ENCODE results near the gene MLLT3.
A peak's percentile ranks its signal among the peaks of the same experiment; 100 is the strongest.

Gene MLLT3

DNA sequence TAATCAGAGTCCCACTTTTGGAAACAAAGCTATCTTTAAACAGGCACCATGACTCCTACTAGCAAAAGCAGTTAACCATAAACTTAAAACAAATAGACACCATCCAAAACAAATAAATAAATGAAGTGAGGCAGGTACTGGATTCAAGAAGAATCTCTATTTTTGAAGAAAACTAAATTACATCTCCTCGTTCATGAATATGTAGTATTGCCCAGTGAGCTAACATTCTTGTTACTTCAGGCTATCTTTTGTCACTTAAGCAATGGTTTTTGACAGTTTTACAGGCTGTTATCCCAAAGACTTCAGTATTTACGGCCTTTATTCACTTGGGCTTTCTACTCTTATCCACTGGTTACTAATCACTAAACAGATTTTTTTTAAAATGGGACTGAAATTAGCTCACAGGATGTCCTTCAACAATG lies 242.5 kb downstream of the MLLT3 start:
- DNase-seq (ENCODE audit: low spot score) = no peak

DNA sequence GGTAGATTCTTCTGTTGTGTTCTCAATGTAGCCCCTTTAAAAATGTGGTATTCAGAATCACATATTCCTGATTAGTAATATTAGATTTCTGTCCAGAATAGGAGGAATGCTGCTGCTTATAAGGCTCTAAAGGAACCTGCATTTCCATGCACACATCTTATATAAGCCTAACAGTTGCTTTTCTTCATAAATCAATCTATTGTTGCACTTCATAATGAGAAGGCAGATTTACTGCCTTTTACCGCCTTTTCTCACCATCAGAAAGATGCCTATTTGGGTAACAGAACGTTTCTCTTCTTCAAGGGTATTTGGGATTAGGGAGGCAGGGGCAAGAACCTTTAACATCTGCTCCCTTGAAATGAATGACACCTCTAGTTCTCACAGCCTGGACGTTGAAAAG lies 243.4 kb downstream of the MLLT3 start:
- no peak for DNase-seq (ENCODE audit: low spot score)

DNA sequence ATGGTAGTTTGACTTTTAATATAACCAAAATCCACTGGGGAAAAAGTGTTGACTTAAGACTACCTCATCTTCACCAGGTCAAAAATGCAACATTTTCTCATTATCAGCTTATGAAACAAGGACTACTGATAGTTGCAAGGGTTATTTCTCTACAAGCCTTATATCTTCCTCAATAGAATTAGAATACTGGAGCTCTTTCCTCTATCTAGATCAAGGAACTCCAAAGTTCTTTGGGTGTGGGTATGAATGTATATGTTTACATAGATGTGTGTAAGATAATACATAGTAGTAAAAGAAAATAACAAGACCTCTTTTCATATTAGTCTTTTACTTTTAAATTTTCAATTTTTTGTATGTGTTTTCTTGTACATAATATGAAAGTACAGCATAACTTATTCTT lies 244.5 kb downstream of the MLLT3 start:
- DNase-seq (ENCODE audit: low spot score) = no peak

DNA sequence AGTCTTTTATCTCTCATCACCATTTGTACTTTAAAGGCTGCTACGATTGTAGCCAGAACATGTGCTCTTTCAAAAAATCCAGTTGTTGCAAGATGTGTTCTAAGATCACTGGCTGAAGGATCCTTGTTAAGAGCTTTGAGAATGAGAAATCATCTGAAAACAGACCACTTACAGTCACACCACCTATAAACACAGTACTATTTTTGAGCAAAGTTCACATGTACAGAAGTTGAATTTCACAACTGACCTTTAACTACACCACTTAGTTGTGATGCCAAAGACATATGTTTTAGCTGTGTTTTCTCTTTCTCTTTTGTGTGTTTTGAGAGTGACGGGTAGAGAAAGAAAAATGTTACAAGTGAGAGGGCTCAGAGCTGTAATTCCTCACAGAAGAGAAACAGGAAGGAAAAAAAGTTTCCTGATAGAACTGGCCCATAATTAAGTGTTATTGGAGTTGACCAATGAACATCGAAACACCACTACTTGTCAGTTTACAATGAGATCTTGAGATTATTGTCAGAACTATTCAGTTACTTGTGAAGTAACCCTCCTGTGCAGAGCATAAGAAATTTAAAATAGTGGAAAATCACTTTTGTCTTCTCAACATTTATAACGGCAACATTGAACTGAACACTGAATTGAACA lies 245.4 kb downstream of the MLLT3 start:
- DNase-seq (ENCODE audit: low spot score) = no peak

DNA sequence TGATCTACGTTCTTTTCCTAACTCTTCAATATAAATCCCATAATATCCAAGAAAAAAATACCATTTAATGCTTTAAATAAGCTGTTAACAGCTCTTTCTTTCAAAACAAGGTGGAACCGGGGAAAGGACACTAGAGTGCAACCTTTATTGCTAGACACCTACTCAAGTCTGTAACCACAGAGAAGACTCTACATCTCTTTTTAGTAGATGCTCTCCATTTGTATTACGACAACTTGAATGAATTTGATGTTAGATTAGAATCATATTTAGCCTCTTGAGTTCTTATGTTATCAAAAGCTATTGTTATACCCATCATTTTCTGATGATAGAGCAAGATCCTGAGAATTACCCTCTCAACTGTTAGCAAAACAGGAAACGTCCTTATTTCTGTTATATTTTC lies 246.3 kb downstream of the MLLT3 start:
- no peak for DNase-seq (ENCODE audit: low spot score)

DNA sequence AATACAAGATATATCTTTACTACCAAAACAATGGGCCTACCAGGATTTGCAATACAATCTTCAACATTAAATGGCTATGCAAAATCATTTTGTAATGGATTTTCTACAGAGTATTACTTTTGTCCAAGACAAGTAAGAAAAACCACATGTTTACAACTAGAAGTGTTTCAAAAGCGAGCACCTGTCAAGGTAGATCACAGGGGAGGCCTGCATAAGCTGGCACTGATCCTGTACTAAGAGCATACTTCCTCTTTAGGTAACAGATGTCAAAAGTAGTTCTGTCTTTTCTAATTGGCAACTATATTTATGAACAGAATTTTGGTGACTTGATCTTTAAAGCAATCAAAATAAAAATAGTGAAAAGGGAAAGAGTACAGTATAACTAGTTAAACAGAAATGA lies 249.0 kb downstream of the MLLT3 start:
- DNase-seq (ENCODE audit: low spot score) = no peak

DNA sequence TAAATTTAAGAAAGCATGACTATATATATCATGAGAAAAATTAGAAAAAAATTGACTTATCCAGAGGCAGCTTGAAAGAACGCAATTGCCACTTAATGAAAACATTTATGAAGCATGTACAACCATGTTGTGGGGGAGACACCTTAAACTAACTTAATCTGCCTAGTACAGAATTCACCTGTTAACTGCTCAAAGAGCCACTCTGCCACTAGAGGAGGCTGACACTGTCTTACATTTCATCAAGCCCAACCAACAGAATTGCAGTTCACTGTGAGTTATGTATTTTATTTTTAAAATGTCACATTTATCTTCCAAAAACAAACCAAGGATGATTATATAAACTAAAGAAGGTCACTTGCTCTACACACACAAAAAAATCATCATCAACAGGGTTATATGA lies 252.9 kb downstream of the MLLT3 start:
- DNase-seq (ENCODE audit: low spot score) = no peak

DNA sequence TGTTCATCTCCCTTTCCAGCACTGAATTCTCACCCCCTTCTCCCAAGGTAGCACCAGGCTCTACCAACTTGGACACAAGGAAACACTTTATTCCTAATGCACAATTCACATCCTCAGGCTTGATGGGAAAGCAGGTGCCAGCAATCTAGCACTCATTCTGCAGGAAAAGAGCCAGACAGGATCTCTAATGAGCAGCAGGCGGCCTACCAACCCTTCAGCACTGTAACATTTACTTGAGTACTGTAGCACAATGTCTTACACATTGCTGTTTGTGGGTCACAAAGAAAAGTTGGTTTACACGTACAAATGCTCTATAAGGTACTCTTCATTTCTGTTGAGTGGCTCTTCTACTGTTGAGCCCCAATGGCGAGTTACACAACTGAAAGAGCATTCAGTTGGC lies 254.4 kb downstream of the MLLT3 start:
- DNase-seq (ENCODE audit: low spot score) = no peak

DNA sequence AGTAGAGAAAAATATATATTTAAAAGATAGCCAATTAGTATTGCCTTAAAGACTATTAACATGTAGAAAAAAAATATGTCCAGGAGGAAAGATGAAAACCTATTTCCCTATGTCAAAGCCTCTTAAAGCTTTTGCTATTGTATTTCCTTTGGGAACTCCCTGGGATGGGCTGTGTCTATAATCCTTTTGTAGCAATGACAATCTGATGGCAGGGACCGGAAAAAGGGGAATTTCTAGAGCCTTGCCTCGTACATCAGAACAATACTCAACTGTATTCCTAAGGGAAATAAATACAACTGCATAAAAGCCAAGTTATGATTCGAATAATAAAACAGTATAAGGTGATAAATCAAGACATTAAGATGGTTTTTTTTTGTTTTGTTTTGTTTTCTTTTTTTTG lies 257.3 kb downstream of the MLLT3 start:
- peak; percentile 33 for DNase-seq (ENCODE audit: low spot score)

DNA sequence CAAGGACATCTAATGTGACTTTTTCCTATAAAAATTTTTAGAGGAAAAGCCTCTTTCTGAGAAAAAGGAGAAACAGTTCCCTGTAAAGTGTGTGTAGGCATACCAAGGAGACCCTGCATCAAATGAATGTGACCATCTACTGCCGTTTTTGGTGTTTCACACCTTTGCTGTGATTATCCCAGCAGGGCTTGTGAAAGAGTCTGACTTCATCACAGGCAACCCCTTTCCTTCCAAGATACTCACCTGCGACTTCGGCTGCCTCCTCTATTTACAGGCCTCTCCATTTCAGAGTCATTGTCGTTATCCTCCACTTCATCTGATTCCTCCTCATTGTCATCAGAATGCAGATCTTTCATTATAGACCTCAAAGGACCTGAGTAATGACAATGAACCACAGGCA lies 259.1 kb downstream of the MLLT3 start:
- no peak for DNase-seq (ENCODE audit: low spot score)

DNA sequence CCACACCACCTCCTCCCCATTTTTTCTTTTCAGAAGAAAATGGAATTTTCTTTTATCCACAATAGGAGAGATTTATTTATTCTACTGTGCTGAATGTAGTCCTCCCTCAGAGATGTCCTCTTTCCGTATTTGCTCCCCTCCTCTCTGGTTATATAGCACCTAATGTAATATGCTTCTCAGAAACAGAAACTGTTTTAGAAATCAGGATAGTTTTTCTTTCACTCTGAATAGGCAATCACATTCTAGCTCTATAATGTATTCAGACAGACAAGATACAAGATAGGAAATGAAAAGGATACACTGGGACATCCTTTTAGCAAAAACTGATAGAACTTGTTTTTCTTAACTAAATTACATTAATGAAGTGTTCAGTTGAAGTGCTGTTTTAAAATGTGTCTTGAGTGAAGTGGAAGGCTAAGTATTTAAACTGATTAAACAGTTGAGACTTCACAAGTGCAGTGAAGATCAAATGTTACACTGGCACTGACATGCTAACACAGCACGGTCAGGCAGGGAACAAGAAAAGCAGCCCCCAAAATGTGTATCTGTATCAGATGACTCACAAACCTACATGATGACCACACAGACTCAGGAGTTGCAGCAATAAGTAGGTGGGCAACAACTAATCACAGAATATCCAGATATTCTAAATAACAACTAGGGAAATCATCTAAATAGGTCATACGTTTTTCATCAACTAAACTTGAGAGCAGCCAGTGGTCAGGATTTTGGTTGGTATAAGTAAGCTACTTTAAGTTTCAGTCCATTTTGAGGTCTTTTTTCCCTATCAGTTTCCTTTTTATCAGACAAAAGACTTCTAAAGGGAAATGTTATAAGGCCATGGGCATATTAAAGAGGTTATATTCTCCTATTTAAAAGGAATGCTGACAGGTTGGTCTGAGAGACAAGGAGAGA lies 260.4 kb downstream of the MLLT3 start:
- DNase-seq (ENCODE audit: low spot score) = no peak

DNA sequence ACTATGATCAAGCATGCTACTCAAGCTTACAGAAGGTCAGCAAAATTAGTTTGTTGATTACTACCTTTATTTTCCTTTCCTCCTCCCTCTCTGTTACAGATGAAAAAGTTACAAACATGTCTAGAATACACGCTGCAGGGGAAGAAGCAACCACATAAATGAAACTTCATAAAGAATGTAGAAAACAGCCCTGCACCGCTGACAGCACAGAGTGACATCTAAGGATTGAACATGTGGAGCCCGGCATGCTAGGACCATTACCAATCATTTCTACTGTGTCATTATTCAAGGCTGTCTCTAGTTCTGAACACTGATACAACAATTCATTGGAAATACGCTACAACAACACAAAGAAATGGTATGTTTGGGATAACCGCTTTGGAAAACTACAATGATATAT lies 261.1 kb downstream of the MLLT3 start:
- no peak for DNase-seq (ENCODE audit: low spot score)

DNA sequence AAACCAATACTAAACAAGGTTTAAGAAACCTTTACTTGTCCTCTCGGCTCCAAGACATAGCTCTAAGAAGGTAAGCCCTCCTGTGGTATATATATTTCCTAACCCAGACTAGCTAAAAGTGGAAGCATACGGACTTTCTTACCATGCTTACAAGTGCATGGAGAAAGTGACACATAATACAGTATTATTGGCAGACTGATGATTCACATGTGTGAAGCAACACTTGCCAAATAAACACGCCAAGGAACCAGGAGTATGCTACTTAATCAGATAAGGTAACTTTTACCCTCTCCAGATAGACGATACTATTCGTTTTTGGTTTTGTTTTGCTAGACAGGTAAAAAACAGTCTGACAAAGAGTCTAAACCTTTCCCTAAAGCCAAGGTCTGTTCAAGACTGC lies 264.1 kb downstream of the MLLT3 start:
- DNase-seq (ENCODE audit: low spot score) = no peak

DNA sequence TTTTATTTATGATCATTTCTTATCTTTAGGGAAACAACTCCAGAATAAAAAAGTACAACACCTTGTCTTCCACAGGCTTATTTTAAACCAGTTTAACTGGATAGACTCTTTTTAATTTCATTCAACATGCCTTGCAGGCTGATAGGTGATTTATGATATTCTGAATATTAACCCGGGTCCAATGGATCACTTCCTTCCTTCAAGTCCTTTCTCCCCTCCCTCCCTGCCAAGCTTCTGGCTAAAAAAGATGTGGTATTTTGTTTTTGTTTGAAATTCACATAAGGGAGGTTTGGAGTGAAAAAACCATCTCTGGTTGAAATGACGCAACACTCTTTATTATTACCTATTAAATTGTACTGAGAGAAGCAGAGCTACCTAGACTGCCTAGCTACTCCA lies 265.3 kb downstream of the MLLT3 start:
- no peak for DNase-seq (ENCODE audit: low spot score)

DNA sequence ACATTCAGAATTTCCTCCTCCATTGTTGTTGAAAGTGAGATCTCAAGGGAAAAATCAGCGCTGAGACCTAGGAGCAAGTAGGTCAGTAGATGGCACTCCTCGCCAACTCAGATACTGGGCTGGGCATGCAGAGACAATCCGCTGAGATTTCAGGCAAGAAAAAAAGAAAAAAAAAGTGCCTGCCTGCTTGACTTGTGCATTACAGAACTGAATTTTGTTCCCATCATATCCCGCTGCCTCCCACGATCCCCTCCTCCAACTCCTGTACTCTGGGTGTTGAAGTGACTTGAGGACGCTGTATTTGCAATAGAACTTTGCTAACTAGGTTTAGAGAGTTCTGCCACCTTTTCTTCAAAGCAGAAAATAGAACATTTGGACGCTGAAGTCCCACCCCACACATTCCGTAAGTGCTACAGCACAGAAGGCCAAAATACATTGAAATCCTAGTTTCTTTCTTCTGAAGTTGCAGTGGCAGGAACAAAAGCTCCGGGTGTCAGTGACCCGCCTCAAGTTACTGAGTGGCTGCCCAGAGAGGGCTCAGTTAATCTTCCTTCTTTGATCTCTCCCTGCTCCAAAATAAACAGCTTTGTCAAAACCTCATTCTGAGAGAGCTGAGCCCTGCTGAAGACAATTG lies 265.8 kb downstream of the MLLT3 start:
- DNase-seq (ENCODE audit: low spot score) = peak; percentile 77

DNA sequence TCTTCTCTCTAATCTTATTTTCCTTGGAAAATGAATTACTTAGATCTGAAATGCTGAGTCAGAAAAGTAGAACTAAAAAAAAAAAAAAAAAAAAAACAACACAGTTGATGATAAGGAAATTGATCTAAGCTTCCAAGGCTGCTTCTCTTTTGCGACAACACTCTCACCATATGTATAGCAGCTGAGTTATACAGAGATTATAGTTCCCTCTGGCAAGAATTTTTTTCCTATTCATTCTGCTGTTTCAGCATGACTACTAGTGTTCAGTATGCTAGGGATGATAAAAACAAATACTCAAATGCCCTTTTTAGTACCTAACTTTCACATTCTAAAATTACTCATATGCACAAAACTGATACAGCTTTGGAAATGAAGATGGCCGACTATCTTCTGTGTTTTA lies 267.3 kb downstream of the MLLT3 start:
- DNase-seq (ENCODE audit: low spot score) = no peak

DNA sequence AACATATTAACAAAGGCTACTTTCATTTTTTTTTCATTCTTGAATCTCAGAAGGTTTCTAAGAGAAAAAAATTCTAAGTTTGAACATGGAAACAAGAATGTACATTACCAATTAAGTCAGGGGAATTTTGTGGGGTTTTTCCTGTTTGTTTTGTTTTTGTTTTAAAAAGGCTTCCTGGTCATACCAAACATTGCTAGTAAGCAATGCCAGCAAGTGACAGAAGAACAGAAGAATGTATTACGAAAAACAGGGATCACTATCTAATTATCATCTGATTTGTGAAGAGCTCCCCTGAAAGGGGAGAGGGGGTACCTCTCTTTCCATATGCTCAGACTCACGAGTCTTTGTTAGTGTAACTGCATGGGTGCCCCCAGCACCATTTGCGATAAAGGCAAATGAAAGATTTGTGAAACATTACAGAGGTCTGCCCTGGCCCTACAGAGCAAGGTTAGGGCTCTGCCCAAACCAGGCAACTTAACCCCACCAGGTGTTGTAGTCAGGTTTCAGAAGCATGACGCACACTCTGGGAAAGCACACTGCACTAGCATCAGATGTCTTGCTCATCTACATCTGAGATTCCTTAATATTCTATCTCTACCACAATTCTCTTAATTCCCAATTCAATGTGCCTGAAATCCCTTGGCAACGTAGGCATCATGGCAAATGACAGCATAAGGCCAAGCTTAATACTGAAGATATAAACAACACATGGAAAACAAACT lies 268.2 kb downstream of the MLLT3 start:
- no peak for DNase-seq (ENCODE audit: low spot score)

DNA sequence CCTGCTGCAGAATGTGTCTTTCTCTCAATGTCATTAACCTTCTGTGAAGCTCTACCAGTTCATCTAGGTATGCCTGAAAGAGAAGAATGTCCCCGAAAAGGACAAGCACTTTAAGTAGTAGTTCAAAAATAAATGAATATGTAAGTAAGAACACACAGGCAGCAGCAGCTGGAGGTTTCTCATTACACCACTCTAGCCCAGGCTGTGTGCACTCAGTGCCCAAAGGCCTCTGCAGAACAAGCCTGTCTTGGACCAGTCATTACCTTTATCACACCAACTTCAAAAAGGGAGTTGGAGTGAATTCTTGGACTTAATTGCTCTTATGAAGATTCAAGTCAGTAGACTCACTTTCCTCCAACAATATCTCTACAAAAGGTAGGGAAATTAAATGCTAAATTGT lies 268.8 kb downstream of the MLLT3 start:
- no peak for DNase-seq (ENCODE audit: low spot score)

DNA sequence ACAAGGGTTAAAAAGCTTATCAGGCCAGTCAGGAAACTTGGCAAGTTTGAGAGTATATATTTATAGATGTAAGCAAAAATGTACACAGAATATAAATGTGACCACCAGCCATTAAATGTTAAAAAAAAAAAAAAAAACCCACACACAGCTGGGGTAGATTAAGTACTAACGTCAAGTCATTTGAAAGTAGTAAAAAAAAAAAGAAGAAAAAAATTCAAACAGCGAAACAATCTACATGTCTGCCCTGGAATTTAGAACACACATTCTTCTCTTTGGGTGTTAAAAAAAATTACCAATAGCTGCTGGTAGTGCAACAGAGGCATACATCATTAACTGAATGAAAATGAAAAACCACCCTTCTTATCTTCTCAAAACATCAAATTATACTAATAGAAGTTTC lies 269.7 kb downstream of the MLLT3 start:
- no peak for DNase-seq (ENCODE audit: low spot score)

DNA sequence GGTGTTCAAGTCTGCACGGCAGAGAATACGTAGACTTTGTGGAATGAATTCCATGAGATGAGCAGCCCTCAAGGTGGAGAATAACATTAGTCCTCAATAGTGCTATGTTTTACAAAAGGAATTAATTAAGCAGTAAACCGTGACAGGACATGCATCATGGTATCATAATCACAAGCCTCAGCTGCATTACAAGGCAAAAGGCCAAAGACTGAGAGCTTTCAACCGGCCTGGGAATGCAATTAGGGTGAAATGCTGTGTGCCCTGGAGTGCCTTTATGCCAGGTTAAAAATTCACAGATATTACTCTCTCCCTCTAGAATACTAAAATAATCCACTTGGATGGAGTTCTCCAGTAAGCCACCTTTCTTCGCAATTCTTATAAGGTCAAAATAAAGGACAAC lies 270.6 kb downstream of the MLLT3 start:
- DNase-seq (ENCODE audit: low spot score) = no peak

DNA sequence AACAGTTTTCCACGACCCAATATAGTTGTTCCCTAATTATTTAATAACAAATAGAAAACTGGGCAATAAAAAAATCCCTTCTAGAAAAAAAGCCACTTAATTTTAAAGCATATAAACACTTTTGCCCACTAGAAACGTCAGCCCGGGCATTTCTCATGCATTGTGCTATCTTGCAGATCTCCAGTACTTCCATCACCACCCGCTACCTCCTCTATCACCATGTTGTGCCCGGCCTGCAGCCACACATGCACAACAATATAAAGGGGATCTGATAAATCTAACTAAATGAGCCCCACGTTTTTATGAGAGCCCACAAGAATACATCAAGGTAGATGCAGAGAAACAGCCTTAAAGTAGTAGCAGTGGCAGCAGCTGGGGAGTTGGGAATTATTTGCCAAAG lies 272.7 kb downstream of the MLLT3 start:
- no peak for DNase-seq (ENCODE audit: low spot score)

DNA sequence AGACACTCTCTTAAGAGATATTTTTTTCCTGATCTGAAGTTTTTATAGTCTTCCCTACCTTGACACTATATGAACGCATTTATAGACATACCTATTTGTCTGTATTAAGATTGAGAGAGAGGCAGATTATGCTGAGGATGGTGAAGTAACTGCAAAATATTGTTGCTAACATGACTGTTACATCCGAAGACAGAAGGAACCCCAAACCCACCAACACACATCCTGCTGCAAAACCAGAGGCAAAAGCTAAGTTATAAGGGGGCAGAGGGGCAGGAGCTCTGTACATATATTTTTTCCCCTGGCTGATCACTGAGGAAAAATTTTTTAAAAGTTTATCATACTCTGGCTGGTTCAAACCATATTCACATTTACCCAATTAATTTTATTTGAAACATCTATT lies 279.0 kb downstream of the MLLT3 start:
- DNase-seq (ENCODE audit: low spot score) = no peak

DNA sequence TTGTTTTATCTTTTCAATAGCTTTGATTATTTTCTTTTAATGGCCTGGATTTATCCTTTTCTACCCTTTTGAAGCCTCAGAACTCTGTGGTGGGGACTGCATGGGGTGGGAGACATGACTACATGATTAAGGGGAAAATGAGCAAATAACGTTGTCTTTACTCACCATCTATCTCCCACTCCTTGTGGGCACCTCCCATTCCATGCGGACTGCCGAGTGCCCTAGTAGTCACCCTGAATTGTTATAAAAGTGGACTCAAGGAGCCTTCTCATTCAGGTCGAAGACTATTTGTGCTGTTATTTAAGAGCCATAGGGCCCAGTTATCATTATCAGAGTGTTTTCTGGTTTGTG lies 281.8 kb downstream of the MLLT3 start:
- no peak for DNase-seq (ENCODE audit: low spot score)
